K562 (cell line): Measurements from ENCODE around the gene NCF2. TPM values are rescaled to one million over a fixed set of nuclear protein-coding genes. Genes with fewer than 3 reads are reported as not detected.

Experiments
- ATAC-seq: fragments of 200-7000 bp; cut with Tn5 transposase; 3 replicates; pipeline ENCODE4 v1.9.1; 2020; ENCODE audit warnings: moderate library complexity
- BruUV-seq: library from RNA; stranded (reverse); fragments of 400-500 nt; replicated peaks from 2 replicates; lab custom pipeline; 2021; lab: Mats Ljungman, UMichigan
- CTCF ChIA-PET: fragments of 300-600 bp; formaldehyde crosslinking; extraction: SDS; loops from one replicate; lab custom pipeline; 2021; ENCODE audit warnings: low intra/inter-chr PET ratio; lab: Yijun Ruan, JAX
- POLR2A ChIA-PET: fragments of 300-600, 350-650 bp; sonication (Branson Sonifier 250); formaldehyde crosslinking; extraction: SDS; loops from one replicate; lab custom pipeline; 2021; ENCODE audit warnings: antibody characterized with exemption, inconsistent platforms; lab: Yijun Ruan, JAX
- DNase-seq, 4 experiments: peaks; one replicate each; pipeline versions ENCODE4 v3.0.0 to v3.0.0-alpha.2; 2011 to 2018; ENCODE audit warnings: low spot score in 3 of 4, mixed read lengths in 3 of 4; ENCODE audit errors: extremely low read depth in 1 of 4
- FAIRE-seq: peaks from 2 replicates; lab custom pipeline; 2011; peaks lifted over from hg19 to GRCh38; lab: Jason Lieb, UNC
- H2AFZ ChIP-seq: 2 replicates; pipeline ENCODE4 v1.6.0; 2011; ENCODE audit warnings: low read depth, low read length, control low read depth, inconsistent platforms
- H3K27ac ChIP-seq: fragments of 200-600 bp; 3 replicates; pipeline ENCODE4 v1.8.0; 2011; ENCODE audit warnings: low read depth, mild to moderate bottlenecking, control low read depth, inconsistent platforms, low read length, moderate library complexity, mixed read lengths; ENCODE audit errors: extremely low read depth
- H3K27me3 ChIP-seq, 2 experiments: fragments of 300-600 bp in 1 of 2; 2 replicates in 1 of 2; 3 replicates in 1 of 2; pipeline versions ENCODE4 v1.6.0 to v1.8.0; 2011; ENCODE audit warnings: inconsistent platforms in 2 of 2, low read length in 2 of 2, mild to moderate bottlenecking in 1 of 2, mixed read lengths in 1 of 2, moderate library complexity in 1 of 2; ENCODE audit not compliant: control insufficient read depth in 2 of 2, insufficient read depth in 2 of 2
- H3K36me3 ChIP-seq: fragments of 300-600 bp; 3 replicates; pipeline ENCODE4 v1.8.0; 2011; ENCODE audit warnings: mild to moderate bottlenecking, low read length, inconsistent platforms; ENCODE audit not compliant: control insufficient read depth, insufficient read depth
- H3K4me1 ChIP-seq, 2 experiments: fragments of 200-600 bp in 1 of 2; replicated peaks in 1 of 2; 2 replicates in 1 of 2; 3 replicates in 1 of 2; pipeline versions ENCODE4 v1.5.1 to v1.8.0; 2011; ENCODE audit warnings: inconsistent platforms in 2 of 2, low read length in 2 of 2, mild to moderate bottlenecking in 1 of 2, mixed read lengths in 1 of 2, moderate library complexity in 1 of 2; ENCODE audit not compliant: control insufficient read depth in 2 of 2, insufficient read depth in 2 of 2
- H3K4me2 ChIP-seq: 2 replicates; pipeline ENCODE4 v1.6.1; 2011; ENCODE audit warnings: low read length, control low read depth, inconsistent platforms, mixed read lengths; ENCODE audit not compliant: insufficient read depth
- H3K4me3 ChIP-seq: fragments of 200-600 bp; sonication (generic), shearing (Covaris generic); 2 replicates; pipeline ENCODE4 v1.5.1; 2016; ENCODE audit warnings: control low read depth, inconsistent platforms
- H3K79me2 ChIP-seq: fragments of 200-600 bp; 3 replicates; pipeline ENCODE4 v1.8.0; 2011; ENCODE audit warnings: low read length, inconsistent platforms; ENCODE audit not compliant: control insufficient read depth, insufficient read depth
- H3K9ac ChIP-seq, 2 experiments: 2 replicates each; pipeline versions ENCODE4 v1.6.0 to v1.6.1; 2011; ENCODE audit warnings: low read depth in 2 of 2, low read length in 2 of 2, control low read depth in 1 of 2, inconsistent platforms in 1 of 2, mild to moderate bottlenecking in 1 of 2, mixed read lengths in 1 of 2; ENCODE audit not compliant: insufficient read depth in 1 of 2
- H3K9me1 ChIP-seq: one replicate; pipeline ENCODE4 v1.6.0; 2011; ENCODE audit warnings: inconsistent platforms, mild to moderate bottlenecking, low read length, moderate library complexity; ENCODE audit not compliant: control insufficient read depth, insufficient read depth
- H3K9me3 ChIP-seq: replicated peaks from 2 replicates; pipeline ENCODE4 v1.5.1; 2011; ENCODE audit warnings: low read depth, low read length, inconsistent platforms; ENCODE audit not compliant: control insufficient read depth, insufficient read depth
- H4K20me1 ChIP-seq: replicated peaks from 2 replicates; pipeline ENCODE4 v1.6.1; 2011; ENCODE audit warnings: low read length, inconsistent platforms, mixed read lengths; ENCODE audit not compliant: control insufficient read depth, insufficient read depth
- RFX1 ChIP-seq: fragments of 450-650 bp; IDR thresholded peaks from 2 replicates; pipeline ENCODE4 v1.6.1; 2016; ENCODE audit warnings: mild to moderate bottlenecking, moderate library complexity
- ZNF121 ChIP-seq: sonication (generic); formaldehyde crosslinking; conservative IDR thresholded peaks from 2 replicates; pipeline ENCODE4 v1.8.0; 2022; ENCODE audit warnings: missing genetic modification reagents
- in situ Hi-C: fragments of 300-500 bp; cut with MboI; formaldehyde crosslinking; loops from 4 replicates; pipeline ENCODE4 v1.15.0; 2018; ENCODE audit warnings: inconsistent platforms, mixed read lengths
- intact Hi-C: fragments of 100-400 bp; cut with micrococcal nuclease; formaldehyde crosslinking; loops from 2 replicates; pipeline ENCODE4 v1.14.2; 2022
- polyA plus RNA-seq, 8 experiments: library from polyadenylated mRNA; depleted of rRNA in 4 of 8; stranded (reverse) in 5 of 8; unstranded in 3 of 8; fragments of >200 nt; fragmentation: Nextera tagmentation in 2 of 8; fragmentation: Illumina TruSeq in 1 of 8; extraction: Ambion mirVana in 2 of 8; extraction: Trizol in 1 of 8; gene quantifications; 2 replicates each; pipeline versions ENCODE4 v1.2.1 to v1.2.3, GENCODE V29; 2011 to 2014; ENCODE audit warnings: inconsistent platforms in 1 of 8, missing spikeins in 1 of 8
- total RNA-seq, 7 experiments: library from RNA; depleted of rRNA in 6 of 7; stranded (reverse); fragments of >200 nt in 6 of 7; fragmentation: Illumina TruSeq in 2 of 7; extraction: Trizol in 2 of 7; gene quantifications; 2 replicates each; pipeline versions ENCODE4 v1.2.1 to v1.2.3, GENCODE V29; 2011 to 2021; ENCODE audit warnings: low replicate concordance in 1 of 7
- TF ChIP-seq, protein P1 (sequence below): fragments of 250-450 bp; sonication (Bioruptor Pico); IDR thresholded peaks from 2 replicates; pipeline ENCODE4 v1.4.0; 2020; ENCODE audit warnings: mild to moderate bottlenecking, moderate library complexity
- TF ChIP-seq, protein P2 (sequence below): sonication (generic); formaldehyde crosslinking; IDR thresholded peaks from 2 replicates; pipeline ENCODE4 v1.8.1; 2023; ENCODE audit warnings: mild to moderate bottlenecking, missing genetic modification reagents, moderate library complexity

The NCF2 gene
- total and polyA plus RNA-seq, 9 of the 15 experiments (the other 6 are each of a cell fraction or from before 2014, with no cell fraction given) = 0.07 to 0.54 (median 0.16) TPM; not detected in 3

DNA sequence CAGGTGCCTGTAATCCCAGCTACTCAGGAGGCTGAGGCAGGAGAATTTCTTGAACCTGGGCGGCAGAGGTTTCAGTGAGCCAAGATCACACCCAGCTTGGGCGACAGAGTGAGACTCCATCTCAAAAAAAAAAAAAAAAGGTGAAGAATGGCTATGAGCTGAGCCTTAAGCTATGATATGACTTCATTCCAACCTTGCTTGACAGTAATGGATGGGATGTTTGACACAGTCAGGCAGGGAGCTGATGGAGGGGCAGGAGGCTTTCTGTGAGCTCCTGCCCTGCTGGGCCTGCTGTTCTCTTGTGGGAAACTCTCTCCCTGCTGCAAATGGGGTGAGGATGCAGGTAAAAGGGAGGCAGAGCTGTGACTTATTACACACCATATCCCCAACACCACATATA lies 27.6 kb downstream of the NCF2 start (continued):
- TF ChIP-seq, protein P1, sequence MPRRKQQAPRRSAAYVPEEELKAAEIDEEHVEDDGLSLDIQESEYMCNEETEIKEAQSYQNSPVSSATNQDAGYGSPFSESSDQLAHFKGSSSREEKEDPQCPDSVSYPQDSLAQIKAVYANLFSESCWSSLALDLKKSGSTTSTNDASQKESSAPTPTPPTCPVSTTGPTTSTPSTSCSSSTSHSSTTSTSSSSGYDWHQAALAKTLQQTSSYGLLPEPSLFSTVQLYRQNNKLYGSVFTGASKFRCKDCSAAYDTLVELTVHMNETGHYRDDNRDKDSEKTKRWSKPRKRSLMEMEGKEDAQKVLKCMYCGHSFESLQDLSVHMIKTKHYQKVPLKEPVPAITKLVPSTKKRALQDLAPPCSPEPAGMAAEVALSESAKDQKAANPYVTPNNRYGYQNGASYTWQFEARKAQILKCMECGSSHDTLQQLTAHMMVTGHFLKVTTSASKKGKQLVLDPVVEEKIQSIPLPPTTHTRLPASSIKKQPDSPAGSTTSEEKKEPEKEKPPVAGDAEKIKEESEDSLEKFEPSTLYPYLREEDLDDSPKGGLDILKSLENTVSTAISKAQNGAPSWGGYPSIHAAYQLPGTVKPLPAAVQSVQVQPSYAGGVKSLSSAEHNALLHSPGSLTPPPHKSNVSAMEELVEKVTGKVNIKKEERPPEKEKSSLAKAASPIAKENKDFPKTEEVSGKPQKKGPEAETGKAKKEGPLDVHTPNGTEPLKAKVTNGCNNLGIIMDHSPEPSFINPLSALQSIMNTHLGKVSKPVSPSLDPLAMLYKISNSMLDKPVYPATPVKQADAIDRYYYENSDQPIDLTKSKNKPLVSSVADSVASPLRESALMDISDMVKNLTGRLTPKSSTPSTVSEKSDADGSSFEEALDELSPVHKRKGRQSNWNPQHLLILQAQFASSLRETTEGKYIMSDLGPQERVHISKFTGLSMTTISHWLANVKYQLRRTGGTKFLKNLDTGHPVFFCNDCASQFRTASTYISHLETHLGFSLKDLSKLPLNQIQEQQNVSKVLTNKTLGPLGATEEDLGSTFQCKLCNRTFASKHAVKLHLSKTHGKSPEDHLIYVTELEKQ = no peak
- TF ChIP-seq, all 486 proteins: peak for 0

DNA sequence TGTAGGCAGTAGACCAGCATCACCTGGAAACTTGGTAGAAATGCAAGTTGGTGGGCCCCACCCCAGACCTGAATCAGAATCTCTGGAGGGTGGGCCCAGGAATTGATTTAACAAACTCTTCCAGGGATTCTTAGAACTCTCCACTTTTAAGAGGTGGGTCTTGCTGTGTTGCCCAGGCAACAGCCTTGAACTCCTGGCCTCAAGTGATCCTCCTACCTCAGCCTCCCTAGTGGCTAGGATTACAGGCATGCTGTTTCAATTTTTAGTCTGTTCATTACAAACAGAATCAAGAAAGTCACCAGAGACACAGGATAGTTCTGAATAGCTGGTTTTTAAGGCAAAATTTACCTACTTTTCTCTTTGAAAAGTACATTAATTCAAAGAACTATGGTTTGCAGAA lies 31.2 kb downstream of the NCF2 start:
- ATAC-seq (no peak), DNase-seq (no peak), FAIRE-seq (no peak)
- Histone ChIP-seq H3K4me2 (no peak overlapping the region), H3K27me3 (no peaks in the 10 kb centered on the region), H3K9me3 (no peaks in the 10 kb centered on the region), H3K4me1 (peaks cover 0 to 1% of the 10 kb centered on the region in 2 experiments; a peak in 1 of 5 replicates), H4K20me1 (no peaks in the 10 kb centered on the region), H2AFZ (no peak overlapping the region), H3K9me1 (no peaks in the 10 kb centered on the region), H3K79me2 (no peaks in the 10 kb centered on the region), H3K9ac (no peak overlapping the region), H3K27ac (no peak overlapping the region), H3K4me3 (no peak overlapping the region), H3K36me3 (peaks cover 12% of the 10 kb centered on the region)
- CTCF ChIA-PET = no interaction called here
- in situ Hi-C loops = no loop called here
- POLR2A ChIA-PET = no interaction called here
- intact Hi-C loops = no loop called here
- no TSS peak for BruUV-seq
- TF ChIP-seq RFX1 (peak; percentile 35; the same call in 1 of the 2 replicates), ZNF121 (peak; percentile 63; the same call in 1 of the 2 replicates)
- TF ChIP-seq, protein P2, sequence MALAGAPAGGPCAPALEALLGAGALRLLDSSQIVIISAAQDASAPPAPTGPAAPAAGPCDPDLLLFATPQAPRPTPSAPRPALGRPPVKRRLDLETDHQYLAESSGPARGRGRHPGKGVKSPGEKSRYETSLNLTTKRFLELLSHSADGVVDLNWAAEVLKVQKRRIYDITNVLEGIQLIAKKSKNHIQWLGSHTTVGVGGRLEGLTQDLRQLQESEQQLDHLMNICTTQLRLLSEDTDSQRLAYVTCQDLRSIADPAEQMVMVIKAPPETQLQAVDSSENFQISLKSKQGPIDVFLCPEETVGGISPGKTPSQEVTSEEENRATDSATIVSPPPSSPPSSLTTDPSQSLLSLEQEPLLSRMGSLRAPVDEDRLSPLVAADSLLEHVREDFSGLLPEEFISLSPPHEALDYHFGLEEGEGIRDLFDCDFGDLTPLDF (CRISPR knock-in tag) = no peak
